ENCODE measurements around the gene KRTAP23-1. TPM values are rescaled to one million over a fixed set of nuclear protein-coding genes. Genes with fewer than 3 reads are reported as not detected.

KRTAP23-1 gene, protein sequence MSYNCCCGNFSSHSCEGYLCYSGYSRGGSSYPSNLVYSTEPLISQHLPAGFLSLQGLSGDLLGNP
- not detected in 2 replicates for total RNA-seq

DNA sequence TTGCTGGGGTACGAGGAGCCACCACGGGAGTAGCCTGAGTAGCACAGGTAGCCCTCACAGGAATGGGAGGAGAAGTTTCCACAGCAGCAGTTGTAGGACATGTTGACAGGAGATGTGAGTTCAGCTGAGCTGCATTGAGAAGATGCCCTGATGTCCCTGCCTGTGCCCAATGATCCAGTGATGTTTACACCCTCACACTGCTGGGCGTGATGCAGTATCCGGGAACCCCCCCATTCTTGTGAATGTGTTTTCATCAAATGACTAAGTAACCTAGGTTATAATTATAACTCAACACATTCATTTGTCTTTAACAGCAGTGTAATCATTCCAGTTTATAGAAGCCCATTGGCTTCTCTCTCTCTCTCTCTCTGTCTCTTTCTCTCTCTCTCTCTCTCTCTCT is at the start of gene KRTAP23-1:
KRTAP23-1 (minus strand) TSS at position 101 of the 400 bp plus-strand sequence; CDS start at position 101, 0 bp downstream.

DNA sequence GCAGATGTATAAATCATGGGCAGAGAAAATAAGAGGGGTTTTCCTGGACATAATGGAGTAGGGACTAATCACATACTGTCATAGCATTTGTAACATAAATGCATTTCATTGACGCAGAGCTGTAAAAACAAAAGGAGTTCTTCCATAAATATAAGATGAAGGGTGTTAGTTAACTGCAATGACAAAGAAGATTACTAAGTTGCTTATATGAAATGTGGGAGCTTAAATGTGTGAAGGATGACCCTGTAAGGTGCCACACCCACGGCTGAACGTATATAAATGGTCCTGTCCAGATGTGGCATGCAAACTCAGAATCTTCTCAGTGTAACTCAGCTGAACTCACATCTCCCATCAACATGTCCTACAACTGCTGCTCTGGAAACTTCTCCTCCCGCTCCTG is 47.3 kb upstream of the KRTAP23-1 start, which contains the start of gene KRTAP13-1:
KRTAP13-1 (plus strand) TSS at position 301 of the 400 bp plus-strand sequence; CDS start at position 357, 56 bp downstream.

DNA sequence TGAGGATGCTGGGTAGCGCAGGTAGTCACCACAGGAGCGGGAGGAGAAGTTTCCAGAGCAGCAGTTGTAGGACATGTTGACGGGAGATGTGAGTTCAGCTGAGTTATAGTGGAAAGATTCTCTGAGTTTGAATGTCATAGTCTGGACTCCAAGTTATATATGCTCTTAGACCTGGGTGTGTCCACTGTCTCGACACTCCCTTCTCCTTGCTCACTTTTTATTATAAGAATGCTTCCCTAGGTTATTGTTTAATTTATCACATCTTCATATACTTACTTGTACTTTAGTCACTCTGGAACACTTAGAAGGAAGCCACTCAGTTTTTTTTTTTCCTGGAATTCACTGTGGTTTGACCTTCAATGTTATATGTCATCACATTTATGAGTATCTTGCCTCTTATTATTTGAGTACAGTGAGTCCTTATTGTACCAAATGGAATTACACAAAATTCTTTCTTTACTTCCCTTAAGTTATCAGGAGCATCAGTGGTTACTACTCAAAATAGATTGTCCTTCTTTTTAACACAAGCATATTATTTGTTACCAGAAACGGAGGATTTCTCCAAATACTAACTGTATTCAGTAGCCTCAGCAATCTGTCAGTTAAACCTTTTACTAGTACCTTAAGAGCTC is 23.8 kb upstream of the KRTAP23-1 start, which contains the start of gene KRTAP13-2:
KRTAP13-2 (minus strand) TSS at position 133 of the 632 bp plus-strand sequence; CDS start at position 75, 58 bp downstream.

DNA sequence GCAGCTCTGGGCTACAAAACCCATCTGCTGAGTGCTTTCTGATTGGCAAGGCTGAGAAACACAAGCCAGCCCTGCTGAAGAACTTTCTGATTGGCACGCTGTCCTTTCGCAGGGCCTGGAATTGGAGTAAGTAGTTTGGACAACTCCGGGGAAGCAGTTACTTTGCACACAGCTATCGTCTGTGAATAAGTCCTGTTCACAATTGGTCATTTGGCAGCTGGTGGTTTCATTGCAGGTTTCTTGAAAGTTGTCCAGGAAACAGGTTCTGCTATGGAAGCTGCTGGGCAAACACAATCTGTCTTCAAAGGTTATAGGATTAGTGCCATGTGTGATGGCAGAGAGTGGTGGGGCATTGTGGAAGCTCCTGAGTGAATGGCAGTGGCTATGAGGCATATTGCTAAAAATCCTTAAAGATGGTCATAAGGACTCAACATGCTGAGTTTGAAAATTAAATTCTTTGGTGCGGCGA is 11.1 kb downstream of the KRTAP23-1 start, which contains the start of gene KRTAP27-1:
KRTAP27-1 (minus strand) TSS at position 419 of the 469 bp plus-strand sequence; CDS start at position 393, 26 bp downstream.

DNA sequence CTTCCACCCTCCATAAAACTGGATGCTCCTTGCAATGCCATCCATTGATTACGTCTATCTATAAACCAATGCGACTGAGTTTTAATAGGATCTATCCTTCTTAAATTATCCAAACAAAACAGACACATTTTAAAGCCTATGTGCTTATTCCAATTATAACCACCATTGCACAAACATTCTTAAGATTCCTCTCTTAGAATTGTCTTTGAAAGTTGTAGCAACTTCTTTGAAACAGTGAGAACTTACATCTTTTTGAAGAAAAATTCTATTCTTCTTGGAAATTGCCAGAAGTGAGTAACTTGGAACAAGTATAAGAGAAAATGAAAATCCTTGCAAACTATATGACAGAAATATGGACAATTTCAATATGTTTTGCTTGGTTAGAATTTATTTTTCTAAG is 28.2 kb downstream of the KRTAP23-1 start, which contains the start of gene KRTAP26-1:
KRTAP26-1 (minus strand) TSS at position 101 of the 400 bp plus-strand sequence. CDS start 280 bp downstream, outside the sequence.

Other genes with a start within 250 kb of the KRTAP23-1 start
- gene CLDN17, start 181.8 kb downstream of the KRTAP23-1 start, total RNA-seq = not detected in 2 replicates
- not detected in 2 replicates for gene CLDN8, start 132.5 kb downstream of the KRTAP23-1 start, total RNA-seq
- gene KRTAP24-1, start 65.7 kb downstream of the KRTAP23-1 start, total RNA-seq = not detected in 2 replicates
- not detected in 2 replicates for gene KRTAP25-1, start 59.1 kb downstream of the KRTAP23-1 start, total RNA-seq
- gene KRTAP26-1, start 28.3 kb downstream of the KRTAP23-1 start, total RNA-seq = not detected in 2 replicates
- gene KRTAP27-1, start 10.9 kb downstream of the KRTAP23-1 start, total RNA-seq = not detected in 2 replicates
- not detected in 2 replicates for gene KRTAP13-2, start 23.7 kb upstream of the KRTAP23-1 start, total RNA-seq
- gene KRTAP13-1, start 47.4 kb upstream of the KRTAP23-1 start, total RNA-seq = not detected in 2 replicates
- gene KRTAP13-3, start 77.3 kb upstream of the KRTAP23-1 start, total RNA-seq = not detected in 2 replicates
- gene KRTAP13-4, start 81.6 kb upstream of the KRTAP23-1 start, total RNA-seq = not detected in 2 replicates
- gene KRTAP15-1, start 91.7 kb upstream of the KRTAP23-1 start, total RNA-seq = not detected in 2 replicates
- not detected in 2 replicates for gene KRTAP19-1, start 131.8 kb upstream of the KRTAP23-1 start, total RNA-seq
- gene KRTAP19-2, start 138.8 kb upstream of the KRTAP23-1 start, total RNA-seq = not detected in 2 replicates
- not detected in 2 replicates for gene KRTAP19-3, start 143.4 kb upstream of the KRTAP23-1 start, total RNA-seq
- gene KRTAP19-4, start 148.6 kb upstream of the KRTAP23-1 start, total RNA-seq = not detected in 2 replicates
- not detected in 2 replicates for gene KRTAP19-5, start 153.5 kb upstream of the KRTAP23-1 start, total RNA-seq
- gene KRTAP19-6, start 193.3 kb upstream of the KRTAP23-1 start, total RNA-seq = not detected in 2 replicates
- not detected in 2 replicates for gene KRTAP19-7, start 212.7 kb upstream of the KRTAP23-1 start, total RNA-seq
- not detected in 2 replicates for gene KRTAP22-2, start 241.8 kb upstream of the KRTAP23-1 start, total RNA-seq
- not detected in 2 replicates for gene KRTAP6-3, start 243.8 kb upstream of the KRTAP23-1 start, total RNA-seq